GM04503 (cell line): ENCODE results near the gene NRDE2.
"Not testable (repeated sequence)": the region's sequence is repeated elsewhere in the genome, so short reads cannot be mapped to it uniquely, and the experiment has no call there.

Experiments used
- DNase-seq: peaks from one replicate; pipeline ENCODE4 v3.0.0-alpha.2; 2012; ENCODE audit warnings: low read depth

Gene NRDE2

DNA sequence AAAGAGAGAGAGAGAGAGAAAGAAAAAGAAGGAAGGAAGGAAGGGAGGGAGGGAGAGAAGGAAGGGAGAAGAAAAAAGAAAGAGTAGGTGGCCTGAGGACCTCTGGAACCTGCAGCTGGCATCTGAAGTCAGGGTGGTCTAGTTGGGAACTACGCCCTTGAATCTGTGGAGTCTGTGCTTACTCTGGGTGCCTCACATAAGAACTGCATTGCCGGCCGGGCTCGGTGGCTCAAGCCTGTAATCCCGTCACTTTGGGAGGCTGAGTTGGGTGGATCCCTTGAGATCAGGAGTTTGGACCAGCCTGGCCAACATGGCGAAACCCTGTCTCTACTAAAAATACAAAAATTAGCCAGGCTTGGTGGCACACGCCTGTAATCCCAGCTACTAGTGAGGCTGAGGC lies 10.0 kb upstream of the NRDE2 start:
- DNase-seq, result no peak

DNA sequence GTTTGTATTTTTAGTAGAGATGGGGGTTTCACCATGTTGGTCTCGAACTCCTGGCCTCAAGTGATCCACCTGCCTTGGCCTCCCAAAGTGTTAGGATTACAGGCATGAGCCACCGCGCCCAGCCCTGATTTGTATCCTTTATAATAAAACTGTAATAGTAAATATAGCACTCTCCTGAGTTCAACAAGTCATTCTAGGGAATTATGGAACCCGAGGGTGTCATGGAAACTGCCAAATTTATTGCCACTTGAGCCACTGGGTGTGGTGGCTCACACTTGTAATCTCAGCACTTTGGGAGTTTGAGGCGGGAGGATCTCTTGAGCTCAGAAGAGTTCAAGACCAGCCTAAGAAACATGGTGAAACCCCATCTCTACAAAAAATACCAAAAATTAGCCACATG lies 9.5 kb upstream of the NRDE2 start:
- DNase-seq, result not testable (repeated sequence)

DNA sequence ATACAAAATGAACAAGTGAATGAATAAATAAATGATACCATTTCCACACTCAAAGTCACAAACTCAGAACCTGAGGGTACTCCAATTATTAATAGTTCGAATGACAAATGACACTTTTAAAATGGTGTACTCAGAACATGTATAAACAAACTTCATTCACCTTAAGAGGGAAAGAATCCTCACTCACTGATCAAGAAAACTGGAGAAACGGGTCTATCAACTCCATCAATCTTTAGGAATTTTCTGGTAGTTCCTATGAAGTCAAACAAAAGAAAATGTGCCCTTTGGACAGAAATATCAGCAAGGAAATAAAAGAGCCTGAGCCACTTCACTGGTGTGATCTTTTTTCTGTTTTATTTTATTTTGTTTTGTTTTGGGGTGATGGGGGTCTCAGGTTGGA lies 5.2 kb upstream of the NRDE2 start:
- no peak for DNase-seq

DNA sequence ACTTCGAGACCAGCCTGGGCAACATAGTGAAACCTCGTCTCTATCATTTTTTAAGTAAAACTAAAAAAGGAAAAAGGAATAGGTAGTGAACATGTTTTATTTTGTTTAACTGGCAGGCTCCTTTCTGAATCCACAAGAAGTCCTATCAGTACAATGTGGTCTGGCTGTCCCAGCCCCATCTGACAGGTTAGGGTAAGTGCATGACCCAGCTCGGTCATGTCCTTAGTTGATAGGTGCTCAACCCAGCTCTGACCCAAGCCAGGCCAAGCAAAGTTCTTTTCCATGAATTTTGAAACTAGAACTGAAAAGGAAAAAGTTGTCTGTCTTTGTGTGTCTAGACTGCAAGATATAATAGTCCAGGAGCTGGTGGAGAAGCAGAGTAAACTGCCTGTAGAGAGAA lies 4.7 kb upstream of the NRDE2 start:
- DNase-seq, result no peak

DNA sequence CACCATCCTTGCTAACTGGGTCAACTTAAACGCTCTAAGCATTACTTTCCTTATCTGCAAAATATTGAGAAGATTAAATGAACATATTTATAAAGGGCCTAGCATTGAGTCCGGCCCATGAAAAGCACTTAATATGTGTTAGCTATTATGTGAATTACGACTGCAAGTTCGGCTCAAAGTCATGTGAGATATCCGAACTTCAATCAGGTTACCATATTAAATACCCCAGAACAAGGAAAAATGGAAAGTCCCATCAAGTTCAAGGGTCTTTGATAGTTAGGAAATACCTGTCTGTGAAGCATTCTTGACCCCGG lies 487 bp upstream of the NRDE2 start:
- no peak for DNase-seq

DNA sequence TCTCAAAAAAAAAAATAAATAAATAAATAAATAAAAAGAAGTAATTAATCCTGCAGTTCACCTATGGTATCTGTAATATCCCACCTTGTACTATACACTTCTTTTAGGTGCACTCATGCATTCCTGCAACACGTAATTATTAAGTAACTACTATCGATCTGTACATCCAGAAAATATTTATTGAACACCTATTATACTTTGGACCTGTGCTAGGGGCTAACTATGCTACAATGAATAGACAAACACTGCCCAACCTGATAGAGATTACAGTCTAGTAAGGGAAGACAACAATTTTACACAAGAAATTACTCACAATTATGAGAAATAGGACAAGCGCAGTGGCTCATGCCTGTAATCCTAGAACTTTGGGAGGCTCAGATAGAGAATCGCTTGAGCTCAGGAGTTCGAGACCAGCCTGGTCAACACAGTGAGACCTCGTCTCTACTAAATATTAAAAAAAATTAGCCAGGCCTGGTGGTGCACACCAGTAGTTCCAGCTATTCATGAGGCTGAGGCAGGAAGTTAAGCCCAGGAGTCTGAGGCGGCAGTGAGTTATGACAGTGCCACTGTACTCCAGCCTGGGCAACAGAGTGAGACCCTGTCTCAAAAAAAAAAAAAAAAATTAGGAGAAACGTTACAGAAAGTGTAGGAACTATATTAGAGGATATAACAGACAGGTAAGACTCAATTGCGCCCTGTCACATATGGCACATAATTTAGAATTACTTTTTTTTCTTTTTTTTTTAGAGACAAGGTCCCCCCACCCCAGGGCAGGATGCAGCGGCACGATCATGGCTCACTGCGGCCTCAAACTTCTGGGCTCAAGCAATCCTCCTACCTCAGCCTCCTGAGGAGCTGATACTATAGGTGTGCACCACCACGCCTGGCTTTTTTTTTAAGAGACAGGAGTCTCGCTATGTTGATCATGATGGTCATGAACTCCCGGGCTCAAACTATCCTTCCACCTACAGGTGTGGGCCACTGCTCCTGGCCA lies 1.2 kb downstream of the NRDE2 start:
- no peak for DNase-seq

DNA sequence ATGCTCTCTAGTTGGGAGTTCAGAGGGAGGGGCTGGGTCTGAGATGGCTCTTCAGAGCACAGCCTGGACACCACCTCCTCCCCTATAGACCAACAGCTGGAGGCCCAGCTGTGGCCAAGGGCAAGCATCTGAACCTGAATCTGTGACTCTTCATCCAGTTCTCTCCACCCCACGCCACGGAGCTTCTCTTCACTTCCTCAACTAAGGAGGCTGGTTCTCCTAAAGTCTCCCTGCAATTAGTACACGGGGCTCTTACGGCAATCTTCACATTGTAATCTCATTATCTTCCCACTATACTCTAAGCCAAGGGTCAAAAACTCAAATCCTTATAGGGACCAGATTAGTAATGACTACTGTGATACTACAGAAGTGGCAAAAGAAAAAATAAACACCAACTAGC lies 9.8 kb downstream of the NRDE2 start:
- DNase-seq, result no peak

DNA sequence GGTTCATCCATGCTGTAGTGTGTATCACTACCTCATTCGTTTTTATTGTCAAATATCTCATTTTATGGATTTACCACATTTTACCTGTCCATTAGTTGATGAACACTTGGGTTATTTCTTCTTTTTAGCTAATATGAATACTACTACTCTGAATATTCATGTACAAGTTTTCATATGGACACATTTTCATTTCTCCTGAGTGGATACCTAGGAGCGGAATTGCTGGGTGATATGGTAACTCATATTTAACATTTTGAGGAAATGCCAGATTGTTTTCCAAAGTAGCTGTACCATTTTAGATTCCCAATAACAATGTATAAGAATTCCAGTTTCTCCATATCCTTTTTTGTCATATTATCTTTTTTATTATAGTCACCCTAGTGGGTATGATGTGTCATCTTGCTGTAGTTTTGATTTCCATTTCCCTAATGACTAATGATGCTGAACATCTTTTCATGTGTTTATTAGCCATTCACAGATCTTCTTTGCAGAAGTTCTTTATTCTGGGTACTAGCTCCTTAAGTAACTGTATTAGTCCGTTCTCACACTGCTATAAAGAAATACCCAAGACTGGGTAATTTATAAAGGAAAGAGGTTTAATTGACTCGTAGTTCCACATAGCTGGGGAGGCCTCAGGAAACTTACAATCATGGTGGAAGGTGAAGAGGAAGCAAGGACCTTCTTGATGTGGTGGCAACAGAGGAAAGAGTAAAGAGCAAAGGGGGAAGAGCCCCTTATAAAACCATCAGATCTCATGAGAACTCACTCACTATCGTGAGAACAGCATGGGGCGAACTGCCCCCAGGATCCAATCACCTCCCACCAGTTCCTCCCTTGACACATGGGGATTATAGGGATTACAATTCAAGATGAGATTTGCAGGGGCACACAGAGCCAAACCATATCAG lies 11.9 kb downstream of the NRDE2 start:
- no peak for DNase-seq

DNA sequence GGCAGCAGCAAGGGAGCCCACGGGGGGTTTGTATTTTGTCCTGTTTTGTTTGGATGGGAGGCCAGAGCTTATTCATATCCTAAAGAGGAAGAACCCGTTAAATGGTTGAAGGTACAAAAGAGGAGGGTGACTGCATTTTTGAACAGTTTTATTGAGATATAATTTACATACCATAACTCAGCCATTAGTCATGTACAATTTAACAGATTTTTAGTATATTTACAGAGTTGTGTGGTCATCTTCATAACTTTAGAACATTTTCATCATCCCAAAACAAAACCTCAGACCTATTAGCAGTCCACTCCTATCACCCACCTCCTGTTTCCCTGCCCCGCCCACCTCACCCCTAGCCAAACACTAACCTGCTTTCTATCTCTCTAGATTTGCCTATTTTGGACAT lies 12.6 kb downstream of the NRDE2 start:
- no peak for DNase-seq

DNA sequence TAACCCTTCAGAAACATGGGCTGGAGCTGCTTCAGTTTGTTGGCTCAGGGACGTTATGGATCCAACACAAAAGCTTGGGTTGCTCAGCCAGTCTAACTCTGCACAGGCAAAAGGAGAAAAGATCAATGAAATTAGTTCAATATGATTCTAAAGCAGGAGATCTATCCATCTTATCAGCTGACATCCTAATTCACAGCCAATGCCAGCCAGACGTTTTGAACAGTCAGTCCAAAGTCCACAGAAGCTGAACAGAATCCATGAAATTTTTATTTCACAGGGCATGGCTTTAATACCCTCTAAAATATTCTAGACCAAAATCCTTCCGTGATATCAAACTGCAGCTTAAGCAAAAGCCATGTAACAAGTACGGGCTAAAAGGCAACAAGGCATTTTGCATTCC lies 13.7 kb downstream of the NRDE2 start:
- DNase-seq, result no peak

DNA sequence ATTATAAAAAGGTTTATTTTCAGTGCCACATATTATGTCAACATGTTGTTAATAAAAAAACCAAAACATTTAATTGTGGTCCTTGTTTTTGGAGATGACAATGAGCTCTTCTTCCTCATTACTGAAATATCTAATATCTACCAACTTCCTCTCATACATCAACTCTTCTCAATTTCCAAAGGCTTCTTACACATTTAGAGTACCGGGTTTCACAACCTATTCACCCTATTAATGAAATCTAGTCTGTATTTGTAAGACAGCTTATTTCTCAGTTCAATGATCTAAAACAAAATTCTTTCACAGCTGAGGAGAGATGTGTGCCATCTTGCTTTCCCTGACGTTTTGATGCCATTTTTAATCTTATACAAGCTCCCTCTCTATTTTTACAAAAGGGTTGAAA lies 14.5 kb downstream of the NRDE2 start:
- no peak for DNase-seq

DNA sequence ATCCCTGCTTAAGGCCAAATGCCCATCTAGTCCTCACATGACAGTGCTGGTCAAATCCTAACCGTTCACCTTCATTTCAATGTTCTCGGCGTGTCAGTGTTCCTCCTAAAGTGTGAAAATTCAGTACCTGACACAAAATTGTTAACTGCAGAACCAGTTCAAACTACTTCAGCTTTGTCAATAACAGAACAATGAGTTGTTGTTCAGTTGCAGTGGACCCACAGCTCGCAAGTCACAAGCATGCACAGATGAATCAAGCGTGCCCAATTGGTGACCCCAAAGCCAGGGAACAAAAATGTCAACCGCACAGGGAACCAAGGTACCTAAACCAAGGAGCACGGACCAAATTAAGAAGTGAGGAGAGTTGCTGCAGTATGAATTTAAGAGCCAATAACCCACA lies 23.2 kb downstream of the NRDE2 start:
- DNase-seq, result no peak

DNA sequence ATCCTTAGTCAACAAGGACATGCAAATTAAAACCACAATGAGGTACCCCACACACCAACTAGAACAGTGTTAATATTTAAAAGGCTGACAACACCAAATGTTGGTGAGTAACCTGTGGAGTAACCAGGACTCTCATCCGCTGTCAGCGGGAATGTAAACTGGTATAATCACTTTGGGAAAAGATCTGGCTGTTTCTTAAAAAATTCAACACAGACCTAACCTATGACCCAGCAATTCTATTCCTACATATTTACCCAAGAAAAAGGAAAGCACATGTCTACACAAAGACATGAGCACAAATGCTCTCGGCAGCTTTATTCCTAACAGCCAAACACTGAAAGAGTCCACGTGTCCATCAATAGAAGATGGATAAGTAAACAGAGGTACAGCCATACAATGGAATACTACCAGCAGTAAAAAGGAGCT lies 26.6 kb downstream of the NRDE2 start:
- no peak for DNase-seq

DNA sequence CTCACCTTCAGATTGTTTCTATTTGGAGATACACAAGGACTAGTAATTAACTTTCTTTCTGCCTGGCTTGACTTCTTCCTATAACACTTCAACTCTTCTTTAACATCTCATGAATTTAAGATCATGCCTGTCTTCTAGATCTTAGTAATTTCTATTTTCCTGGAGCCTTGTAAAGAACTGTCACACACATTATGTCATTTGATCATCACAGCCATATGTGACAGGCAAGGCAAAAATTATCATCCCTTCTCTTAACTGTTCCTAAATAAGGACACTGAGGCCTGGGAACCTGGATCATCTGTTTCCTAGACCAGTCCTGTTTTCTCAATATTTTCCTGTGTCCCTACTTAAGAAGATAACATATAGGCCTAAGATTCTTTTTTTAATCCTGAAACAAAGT lies 27.2 kb downstream of the NRDE2 start:
- no peak for DNase-seq

DNA sequence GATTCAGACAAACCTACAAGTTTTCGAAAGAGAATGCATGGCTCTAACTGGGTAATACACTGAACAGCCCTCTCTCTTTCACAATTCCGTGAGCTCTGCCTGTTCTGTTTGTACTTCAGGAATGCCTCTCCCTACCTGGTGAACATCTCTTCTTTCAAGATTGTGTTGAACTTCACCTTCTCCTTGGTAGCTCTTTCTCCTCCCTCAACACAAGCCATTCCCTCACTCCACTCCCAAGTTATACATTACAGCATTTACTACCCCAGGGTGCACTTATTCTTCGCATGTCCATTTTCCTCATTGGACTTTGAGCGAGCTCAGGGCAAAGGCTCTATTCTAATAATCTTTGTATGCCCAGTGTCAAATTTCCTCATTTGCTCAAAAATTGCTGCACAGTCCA lies 28.3 kb downstream of the NRDE2 start:
- DNase-seq, result no peak

DNA sequence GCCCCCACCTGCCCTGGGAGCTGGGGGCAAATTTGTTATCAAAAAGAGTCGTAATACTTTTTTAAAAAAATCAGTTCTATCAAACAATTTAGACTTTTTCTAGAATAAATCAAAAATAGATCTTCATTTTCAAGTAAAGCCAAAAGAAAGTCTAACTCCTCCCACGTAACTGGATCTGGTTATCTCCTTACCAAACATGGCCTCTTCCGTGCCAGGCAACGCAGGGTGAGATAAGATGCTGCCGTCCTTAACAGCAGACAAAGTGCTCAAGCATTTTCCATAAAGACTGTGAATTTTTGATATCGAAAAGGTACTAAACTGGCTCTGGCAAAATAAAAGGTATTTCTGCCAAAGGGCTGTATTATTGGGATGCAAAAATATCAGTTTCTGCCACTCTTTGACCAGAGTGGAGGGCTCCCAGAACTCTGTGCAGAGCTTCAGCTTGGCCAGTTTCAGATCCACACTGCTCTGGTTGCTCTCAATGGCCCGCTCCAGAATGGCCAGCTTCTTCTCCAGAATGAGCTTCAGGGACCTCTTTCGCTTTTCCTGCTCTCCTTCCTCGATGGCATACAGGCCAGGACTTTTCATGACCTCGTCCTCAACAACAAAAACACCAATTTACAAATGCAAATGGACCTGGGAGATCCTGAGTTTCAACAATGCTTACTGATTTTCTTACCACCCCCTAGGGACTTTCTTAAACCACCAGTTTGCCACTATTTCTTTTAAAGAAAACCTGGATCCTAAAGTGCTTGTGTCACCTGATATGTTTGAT lies 29.0 kb downstream of the NRDE2 start:
- DNase-seq, result no peak

DNA sequence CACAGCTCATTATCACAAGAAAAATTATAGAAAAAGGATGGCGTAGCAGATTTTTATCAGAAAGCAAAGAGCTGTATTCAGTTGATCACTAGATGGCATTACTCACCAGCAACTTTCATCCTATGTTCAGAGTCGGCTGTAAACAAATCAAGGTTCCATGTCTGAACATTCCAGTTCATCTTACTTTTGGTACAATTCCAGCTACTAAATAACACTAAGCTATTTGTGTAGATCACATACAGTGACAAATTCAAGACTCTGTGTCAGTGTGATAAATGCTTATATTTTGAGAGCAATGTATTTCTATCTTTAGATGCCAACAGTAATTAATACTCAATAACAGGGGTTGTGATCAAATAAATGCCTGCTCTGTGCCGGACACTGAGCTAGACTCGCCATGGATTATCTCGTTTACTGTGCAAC lies 30.1 kb downstream of the NRDE2 start:
- no peak for DNase-seq

DNA sequence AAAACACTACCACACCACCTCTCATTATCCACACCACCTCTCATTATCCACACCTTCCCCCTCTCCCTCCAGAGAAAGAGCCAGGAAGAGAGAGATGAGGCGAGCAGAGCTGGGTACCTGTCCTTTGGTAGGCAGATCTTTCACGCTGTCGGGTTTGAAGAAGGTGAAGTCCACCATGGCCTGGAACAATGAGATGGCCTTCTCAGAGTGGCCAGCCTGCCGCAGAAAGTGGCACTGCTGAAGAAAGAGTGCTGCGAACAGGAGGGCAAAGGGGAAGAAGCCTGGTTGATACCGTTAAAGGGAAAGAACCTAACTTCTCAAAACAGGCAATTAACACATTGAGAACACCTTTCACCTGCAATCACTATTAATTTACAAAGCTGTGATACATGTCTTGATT lies 30.6 kb downstream of the NRDE2 start:
- no peak for DNase-seq

DNA sequence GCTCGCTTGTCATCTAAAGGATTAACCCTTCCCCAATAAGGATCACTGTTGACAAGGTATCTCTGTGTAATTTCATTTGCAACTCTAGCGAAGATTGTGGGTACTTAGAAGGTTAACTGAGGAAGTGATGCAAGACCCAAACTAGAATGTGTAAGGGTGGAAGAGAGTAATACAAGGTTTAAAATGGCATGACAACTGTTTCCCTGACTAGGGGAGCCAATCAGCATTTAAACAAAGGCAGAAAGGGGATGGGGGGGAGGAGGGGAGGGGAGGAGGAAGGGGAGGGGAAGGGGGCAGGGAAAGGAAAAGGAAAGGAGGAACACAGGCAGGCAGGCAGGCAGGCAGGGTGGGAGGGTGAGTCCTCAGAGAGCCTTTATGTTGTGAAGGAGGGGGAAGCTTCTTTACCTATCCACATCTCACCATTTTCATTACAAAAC lies 31.1 kb downstream of the NRDE2 start:
- DNase-seq, result no peak

DNA sequence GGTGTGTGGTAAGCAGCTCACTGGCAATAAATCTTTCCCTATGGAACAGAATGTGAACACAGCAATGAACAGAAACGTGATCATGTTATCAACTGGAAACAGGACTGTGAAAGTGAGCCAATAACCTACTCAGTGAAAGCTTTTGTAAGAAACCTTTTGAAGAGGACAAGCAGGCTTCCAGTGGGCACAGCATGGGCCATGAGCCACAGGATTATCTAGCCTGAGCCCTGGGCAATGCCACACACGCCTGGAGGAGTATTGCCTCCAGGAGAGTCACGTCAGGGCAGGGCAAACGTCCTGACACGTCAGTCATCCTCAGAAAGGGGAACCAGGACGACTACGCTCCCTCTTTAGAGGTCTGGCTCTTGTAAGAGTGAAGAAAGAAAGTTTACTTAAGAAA lies 32.3 kb downstream of the NRDE2 start:
- DNase-seq, result no peak

DNA sequence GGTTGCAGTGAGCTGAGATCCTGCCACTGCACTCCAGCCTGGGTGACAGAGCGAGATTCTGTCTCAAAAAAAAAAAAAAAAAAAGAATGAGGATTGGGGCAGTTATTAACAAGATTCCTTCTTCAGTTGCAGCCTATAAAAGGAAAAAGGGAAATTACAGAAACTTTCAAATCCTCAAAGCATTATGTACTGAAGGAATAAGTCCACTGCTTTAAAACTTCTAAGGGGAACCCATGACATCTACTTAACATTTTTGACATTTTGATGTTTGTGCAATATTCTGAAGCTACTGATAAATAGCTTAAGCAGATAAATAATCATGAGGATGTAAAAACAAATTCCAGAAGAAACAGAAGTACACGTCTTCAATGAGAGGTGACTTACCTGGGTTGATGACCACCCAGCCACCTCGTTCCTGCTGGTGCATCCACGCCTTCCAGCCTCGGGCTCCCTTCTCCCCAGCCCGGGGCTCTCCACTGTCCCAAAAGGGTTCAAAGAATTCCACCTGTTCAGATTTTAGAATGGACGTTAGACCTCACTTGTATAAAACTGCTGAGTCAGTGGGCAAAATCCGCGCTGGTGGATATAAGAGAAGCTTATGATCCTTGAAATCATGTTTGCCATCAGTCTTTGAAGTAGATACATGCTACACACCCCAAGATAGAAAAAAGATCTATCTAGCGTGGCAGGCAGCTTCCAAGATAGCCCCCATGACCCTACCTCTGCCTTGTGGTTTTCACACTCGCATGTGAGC lies 33.7 kb downstream of the NRDE2 start:
- no peak for DNase-seq

DNA sequence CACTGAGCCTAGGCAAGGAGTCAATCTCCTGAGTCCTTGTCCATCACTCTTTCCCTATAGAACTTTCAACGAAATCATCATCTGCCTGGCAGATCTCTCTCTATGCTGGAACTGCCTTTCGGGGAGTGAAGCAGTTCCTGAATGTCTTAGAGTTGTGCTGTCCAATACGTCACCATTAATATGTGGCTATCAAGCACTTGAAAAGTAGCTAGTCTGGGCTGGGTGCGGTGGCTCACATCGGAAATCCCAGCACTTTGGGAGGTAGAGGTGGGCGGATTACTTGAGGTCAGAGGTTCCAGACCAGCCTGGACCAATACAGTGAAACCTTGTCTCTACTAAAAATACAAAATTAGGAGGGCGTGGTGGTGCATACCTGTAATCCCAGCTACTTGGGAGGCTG lies 35.1 kb downstream of the NRDE2 start:
- DNase-seq, result no peak
